Prostate gland (tissue), 2 donors: Measurements from ENCODE around the gene RIOX2. TPM values are rescaled to one million over a fixed set of nuclear protein-coding genes. Genes with fewer than 3 reads are reported as not detected.

Experiments used
- DNase-seq: peaks from one replicate; pipeline ENCODE4 v3.0.0-alpha.2; 2019; ENCODE audit warnings: low spot score
- H3K27ac ChIP-seq, 2 donors: fragments of 200-600 bp; sonication (generic); 2 replicates each; pipeline ENCODE4 v1.5.1; 2017 to 2019
- H3K27me3 ChIP-seq: fragments of 200-600 bp; sonication (generic); replicated peaks from 2 replicates; pipeline ENCODE4 v1.5.1; 2019; ENCODE audit not compliant: insufficient read depth
- H3K36me3 ChIP-seq, 2 donors: fragments of 200-600 bp; sonication (generic); 1 replicate in 1 of 2; 2 replicates in 1 of 2; pipeline versions ENCODE4 v1.5.1 to v1.8.1; 2017 to 2019
- H3K4me1 ChIP-seq: fragments of 200-600 bp; sonication (generic); replicated peaks from 2 replicates; pipeline ENCODE4 v1.5.1; 2019
- H3K4me3 ChIP-seq, 2 donors: fragments of 200-600 bp; sonication (generic); 2 replicates each; pipeline ENCODE4 v1.5.1; 2017 to 2019
- H3K9me3 ChIP-seq: fragments of 200-600 bp; sonication (generic); 2 replicates; pipeline ENCODE4 v1.5.1; 2017
- CTCF ChIP-seq, 4 experiments: fragments of 200-600 bp in 2 of 4; fragments of 450-650 bp in 2 of 4; sonication (generic) in 2 of 4; IDR thresholded peaks; 1 replicate in 3 of 4; 2 replicates in 1 of 4; pipeline ENCODE4 v1.5.1; 2016 to 2019; ENCODE audit warnings: antibody characterized with exemption in 4 of 4, mild to moderate bottlenecking in 2 of 4, moderate library complexity in 2 of 4
- POLR2A ChIP-seq: fragments of 450-650 bp; IDR thresholded peaks from one replicate; pipeline ENCODE4 v1.6.1; 2016; ENCODE audit warnings: antibody characterized with exemption, mild to moderate bottlenecking
- POLR2AphosphoS5 ChIP-seq: sonication (generic); formaldehyde crosslinking; IDR thresholded peaks from one replicate; pipeline ENCODE4 v1.6.1; 2017; ENCODE audit warnings: antibody characterized with exemption
- WGBS: methylation state at CpG from one replicate; pipeline ENCODE4 v1.1.5; 2018; 5-methylcytosine and 5-hydroxymethylcytosine counted together
- intact Hi-C: fragments of 100-400 bp; cut with DNase I; formaldehyde crosslinking; loops from one replicate; pipeline ENCODE4 v1.14.2; 2022
- total RNA-seq, 2 donors: library from RNA; depleted of rRNA; stranded (reverse); fragments of >200 nt; gene quantifications; one replicate each; pipeline ENCODE4 v1.1.0, GENCODE V29; 2016

Gene RIOX2
- total RNA-seq, 2 donors from 2014 or later = 18.1 to 20.2 TPM

DNA sequence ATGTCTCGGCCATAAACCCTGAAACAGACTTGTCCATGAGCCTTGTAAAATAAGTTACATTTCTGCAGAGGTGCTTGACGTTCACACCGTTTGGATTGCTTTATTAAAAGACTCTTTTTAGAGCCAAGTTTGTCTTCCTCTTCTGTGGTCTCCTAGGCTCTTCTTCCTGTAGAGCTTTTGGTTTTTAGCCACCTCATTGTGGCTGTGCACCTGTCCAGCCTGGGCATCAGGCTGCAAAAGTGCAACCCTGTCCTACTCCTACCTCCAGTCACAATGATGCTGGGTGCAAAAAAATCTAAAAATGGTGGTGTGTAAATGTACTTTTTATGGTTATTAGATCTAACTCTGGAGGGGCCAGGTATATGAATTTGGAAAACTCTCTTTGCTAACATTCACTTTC is 2.8 kb upstream of the RIOX2 start:
- Histone ChIP-seq H3K27me3 (no peaks in the 10 kb centered on the region), H3K4me3 (no peak overlapping the region), H3K36me3 (no peaks in the 10 kb centered on the region), H3K4me1 (no peaks in the 10 kb centered on the region), H3K9me3 (no peaks in the 10 kb centered on the region), H3K27ac (no peak overlapping the region)
- WGBS = 21% methylated on average over 3 of the region's 3 CpGs
- intact Hi-C loops = loop anchor here (5.0 kb wide), 1 partner anchor 153 kb away; the partner anchor contains the start of gene CRYBG3
- DNase-seq = no peak
- TF ChIP-seq POLR2A (no peak), CTCF (IDR thresholded peaks at IDR 0.05) (no peak), POLR2AphosphoS5 (no peak)

DNA sequence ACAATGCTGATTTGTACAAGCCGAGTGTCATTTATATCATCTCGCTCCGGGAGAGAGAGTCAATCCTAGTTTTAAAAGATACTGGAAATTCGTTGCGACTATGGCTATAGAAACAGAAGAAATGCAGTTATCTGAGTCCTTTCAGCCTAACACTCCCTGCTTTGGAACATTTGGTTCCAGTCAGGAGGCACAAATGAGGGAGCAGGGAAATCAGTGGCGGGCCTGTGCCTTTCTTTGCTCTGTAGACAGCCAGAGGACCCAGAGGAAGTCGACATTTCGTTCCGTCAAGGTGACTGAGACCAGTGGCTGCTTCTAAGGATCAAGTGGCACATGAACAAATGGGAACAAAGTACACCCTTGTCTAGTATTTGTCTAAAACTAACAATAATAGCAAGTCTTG is 745 bp upstream of the RIOX2 start:
- no peaks in the 10 kb centered on the region for H3K27me3 ChIP-seq
- peak overlapping the region in 1 of 2 donors; percentile 75 for H3K27ac ChIP-seq
- no peak overlapping the region for H3K4me3 ChIP-seq
- H3K9me3 ChIP-seq = no peaks in the 10 kb centered on the region
- no peaks in the 10 kb centered on the region for H3K36me3 ChIP-seq
- no peaks in the 10 kb centered on the region for H3K4me1 ChIP-seq
- no peak for TF ChIP-seq POLR2A
- TF ChIP-seq CTCF (IDR thresholded peaks at IDR 0.05) = no peak
- no peak for TF ChIP-seq POLR2AphosphoS5
- no peak for DNase-seq
- intact Hi-C loops = loop anchor here (5.0 kb wide), 1 partner anchor 151 kb away; the partner anchor contains the start of gene CRYBG3
- 81% methylated on average over 9 of the region's 9 CpGs for WGBS

DNA sequence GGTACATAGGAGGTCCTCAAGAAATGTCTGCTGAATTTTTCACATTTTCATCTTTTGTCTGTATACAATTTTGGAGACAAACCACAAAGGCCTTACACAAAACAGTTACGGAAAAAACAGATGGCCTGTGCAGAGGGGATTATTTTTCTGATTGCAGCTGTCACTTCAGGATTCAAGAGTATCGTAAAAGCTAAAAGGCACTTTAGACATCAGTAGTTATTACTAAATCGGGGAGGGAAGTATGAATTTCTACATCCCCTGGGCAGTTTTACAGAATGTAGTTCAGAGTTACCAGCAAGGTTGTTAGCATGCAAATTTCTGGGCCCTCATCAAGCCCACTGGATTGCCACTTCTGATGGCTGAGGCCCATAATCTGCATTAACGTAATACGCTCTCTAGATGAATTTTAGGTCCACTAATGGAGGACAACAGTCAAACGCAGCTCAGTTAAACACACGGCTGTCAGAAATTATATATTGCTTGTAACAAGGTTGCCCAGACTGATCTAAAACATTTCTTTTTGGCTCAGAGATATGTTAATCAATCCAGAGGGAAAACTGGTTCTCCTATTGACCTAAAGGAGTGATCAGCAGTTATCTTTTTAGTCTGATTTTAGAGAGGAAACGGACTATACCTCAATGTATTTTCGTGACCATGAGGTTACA is 1.1 kb downstream of the RIOX2 start:
- WGBS = 70% methylated on average over 9 of the region's 9 CpGs
- TF ChIP-seq POLR2A (no peak), POLR2AphosphoS5 (no peak), CTCF (IDR thresholded peaks at IDR 0.05) (no peak)
- H3K4me1 ChIP-seq = no peaks in the 10 kb centered on the region
- no peaks in the 10 kb centered on the region for H3K9me3 ChIP-seq
- DNase-seq = no peak
- peak overlapping the region; percentile 75 to 85 for H3K27ac ChIP-seq
- H3K36me3 ChIP-seq = no peaks in the 10 kb centered on the region
- no peaks in the 10 kb centered on the region for H3K27me3 ChIP-seq
- intact Hi-C loops = loop anchor here (5.0 kb wide), 1 partner anchor 149 kb away; the partner anchor contains the start of gene CRYBG3
- H3K4me3 ChIP-seq = peak overlapping the region in 1 of 2 donors; percentile 57

DNA sequence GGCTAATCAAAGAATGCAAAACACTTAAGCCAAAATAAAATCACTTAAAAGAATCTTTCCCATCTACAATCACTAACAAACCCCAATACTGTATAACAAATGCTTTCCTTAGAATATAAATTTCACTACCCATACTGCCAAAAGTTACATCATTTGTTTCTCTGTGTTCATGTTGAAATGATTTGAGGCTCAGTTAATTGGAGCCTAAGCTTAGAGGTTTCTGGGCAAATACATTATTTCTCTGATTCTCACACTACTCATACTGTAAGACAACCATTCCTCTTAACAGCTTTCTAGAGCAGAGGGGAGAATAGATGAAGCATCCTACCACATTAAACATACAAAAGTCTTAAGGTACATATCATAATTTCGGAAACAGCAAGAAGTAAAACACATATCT is 2.1 kb downstream of the RIOX2 start:
- Histone ChIP-seq H3K36me3 (no peaks in the 10 kb centered on the region), H3K4me1 (no peaks in the 10 kb centered on the region), H3K9me3 (no peaks in the 10 kb centered on the region), H3K4me3 (no peak overlapping the region), H3K27ac (no peak overlapping the region), H3K27me3 (no peaks in the 10 kb centered on the region)
- no peak for DNase-seq
- TF ChIP-seq POLR2A (no peak), CTCF (IDR thresholded peaks at IDR 0.05) (no peak), POLR2AphosphoS5 (no peak)
- intact Hi-C loops = loop anchor here (5.0 kb wide), 1 partner anchor 148 kb away; the partner anchor contains the start of gene CRYBG3
- 90% methylated on average over 1 of the region's 1 CpG for WGBS

DNA sequence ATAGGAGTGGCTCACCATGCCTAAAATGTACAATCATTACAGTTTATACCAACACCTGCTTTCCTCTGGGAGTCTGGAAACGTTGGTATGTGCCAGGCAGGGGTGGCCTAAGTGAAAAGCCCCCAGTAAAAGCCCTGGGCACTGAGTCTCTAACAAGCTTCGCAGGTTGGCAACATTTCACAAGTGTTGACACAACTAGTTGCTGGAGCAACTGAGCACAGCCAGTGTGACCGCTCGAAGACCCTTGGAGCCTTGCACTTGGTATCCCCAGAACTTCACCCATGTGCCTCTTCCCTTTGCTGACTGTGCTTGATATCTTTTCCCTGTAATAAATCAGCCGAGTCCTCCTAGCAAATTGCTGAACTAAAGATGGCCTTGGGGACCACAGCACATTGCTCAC is 2.7 kb downstream of the RIOX2 start:
- no peaks in the 10 kb centered on the region for H3K36me3 ChIP-seq
- intact Hi-C loops = no loop called here
- no peak overlapping the region for H3K27ac ChIP-seq
- no peaks in the 10 kb centered on the region for H3K9me3 ChIP-seq
- H3K27me3 ChIP-seq = no peaks in the 10 kb centered on the region
- H3K4me3 ChIP-seq = no peak overlapping the region
- DNase-seq = no peak
- 81% methylated on average over 5 of the region's 5 CpGs for WGBS
- no peaks in the 10 kb centered on the region for H3K4me1 ChIP-seq
- no peak for TF ChIP-seq CTCF (IDR thresholded peaks at IDR 0.05)
- TF ChIP-seq POLR2A = no peak
- no peak for TF ChIP-seq POLR2AphosphoS5
